ENCODE results near the gene ARFGEF3. TPM values are rescaled to one million over a fixed set of nuclear protein-coding genes. Genes with fewer than 3 reads are reported as not detected.

The ARFGEF3 gene
- total RNA-seq, 1 experiment from 2014 or later, result 20.1 TPM

- Mint-ChIP-seq H3K9me3 (no peaks in the 10 kb centered on the region), H3K4me1 (0 out of 2 replicates have a peak, but pooled peaks cover 2% of the 10 kb centered on the region), H3K36me3 (no peaks in the 10 kb centered on the region), H3K27me3 (ENCODE audit: low read depth) (no peaks in the 10 kb centered on the region), H3K27ac (no peak overlapping the region), H3K4me3 (no peak overlapping the region)
- POLR2A ChIA-PET, result no interaction called here
- CTCF ChIA-PET, result no interaction called here
- DNase-seq (ENCODE audit: low spot score), result no peak
- TF ChIP-seq ETV6 (CRISPR knock-in tag; IDR thresholded peaks at IDR 0.05) (no peak), USF1 (CRISPR knock-in tag; IDR thresholded peaks at IDR 0.05) (no peak), ARID4B (CRISPR knock-in tag; IDR thresholded peaks at IDR 0.05; ENCODE audit: borderline replicate concordance) (no peak), ZNF423 (CRISPR knock-in tag; IDR thresholded peaks at IDR 0.05) (no peak), PREB (CRISPR knock-in tag; IDR thresholded peaks at IDR 0.05; ENCODE audit: borderline replicate concordance) (no peak), ELF4 (CRISPR knock-in tag; IDR thresholded peaks at IDR 0.05; ENCODE audit: low read depth) (no peak)
- ATAC-seq, result no peak
Measured at GRCh38 chr6:138272533-138273315, 111.0 kb downstream of the ARFGEF3 start.

GRCh38 chr6:138275976-138276375 is 114.2 kb downstream of the ARFGEF3 start:
- no peak for DNase-seq (ENCODE audit: low spot score)
- peak; percentile 80 for ATAC-seq
- Mint-ChIP-seq H3K4me3 (no peak overlapping the region), H3K9me3 (no peaks in the 10 kb centered on the region), H3K27ac (no peak overlapping the region), H3K4me1 (0 out of 2 replicates have a peak, but pooled peaks cover 2% of the 10 kb centered on the region), H3K27me3 (ENCODE audit: low read depth) (no peaks in the 10 kb centered on the region), H3K36me3 (peaks cover 6% of the 10 kb centered on the region; the same call in 1 of the 2 replicates)
- POLR2A ChIA-PET, result no interaction called here
- CTCF ChIA-PET, result interaction anchor here (0.6 to 1.7 kb wide), 12 partner anchors 9 to 270 kb away, joined by 3 to 13 read pairs (median 4); partner anchors contain the start of gene HEBP2
- TF ChIP-seq PREB (CRISPR knock-in tag; IDR thresholded peaks at IDR 0.05; ENCODE audit: borderline replicate concordance) (no peak), JUN (CRISPR knock-in tag; IDR thresholded peaks at IDR 0.05) (no peak)

GRCh38 chr6:138277835-138278234 is 116.1 kb downstream of the ARFGEF3 start:
- H3K9me3 Mint-ChIP-seq, result no peaks in the 10 kb centered on the region
- 0 out of 2 replicates have a peak, but pooled peaks cover 2% of the 10 kb centered on the region for H3K4me1 Mint-ChIP-seq
- CTCF ChIA-PET, result interaction anchor here (0.6 to 3.1 kb wide), 8 partner anchors 54 to 1886 kb away, joined by 3 to 45 read pairs (median 4); no protein-coding TSS in a partner anchor
- H3K4me3 Mint-ChIP-seq, result no peak overlapping the region
- DNase-seq (ENCODE audit: low spot score) (no peak), ATAC-seq (no peak)
- H3K27ac Mint-ChIP-seq, result no peak overlapping the region
- peaks cover 6% of the 10 kb centered on the region; the same call in 1 of the 2 replicates for H3K36me3 Mint-ChIP-seq
- H3K27me3 Mint-ChIP-seq (ENCODE audit: low read depth), result no peaks in the 10 kb centered on the region
- POLR2A ChIA-PET, result interaction anchor here (0.7 kb wide), 1 partner anchor 162 kb away, joined by 4 read pairs; no protein-coding TSS in a partner anchor
- TF ChIP-seq IRF1 (CRISPR knock-in tag; IDR thresholded peaks at IDR 0.05) (no peak), USF1 (CRISPR knock-in tag; IDR thresholded peaks at IDR 0.05) (no peak), ZNF512 (CRISPR knock-in tag; IDR thresholded peaks at IDR 0.05; ENCODE audit: borderline replicate concordance) (no peak), ATF3 (CRISPR knock-in tag; conservative IDR thresholded peaks at IDR 0.05) (no peak), NR3C1 (CRISPR knock-in tag; conservative IDR thresholded peaks at IDR 0.05; ENCODE audit: low read depth) (no peak), USF2 (CRISPR knock-in tag; IDR thresholded peaks at IDR 0.05) (no peak), ZNF263 (CRISPR knock-in tag; IDR thresholded peaks at IDR 0.05; ENCODE audit: low read depth) (no peak)
